ENCODE measurements around the gene TBATA.

The TBATA gene

DNA sequence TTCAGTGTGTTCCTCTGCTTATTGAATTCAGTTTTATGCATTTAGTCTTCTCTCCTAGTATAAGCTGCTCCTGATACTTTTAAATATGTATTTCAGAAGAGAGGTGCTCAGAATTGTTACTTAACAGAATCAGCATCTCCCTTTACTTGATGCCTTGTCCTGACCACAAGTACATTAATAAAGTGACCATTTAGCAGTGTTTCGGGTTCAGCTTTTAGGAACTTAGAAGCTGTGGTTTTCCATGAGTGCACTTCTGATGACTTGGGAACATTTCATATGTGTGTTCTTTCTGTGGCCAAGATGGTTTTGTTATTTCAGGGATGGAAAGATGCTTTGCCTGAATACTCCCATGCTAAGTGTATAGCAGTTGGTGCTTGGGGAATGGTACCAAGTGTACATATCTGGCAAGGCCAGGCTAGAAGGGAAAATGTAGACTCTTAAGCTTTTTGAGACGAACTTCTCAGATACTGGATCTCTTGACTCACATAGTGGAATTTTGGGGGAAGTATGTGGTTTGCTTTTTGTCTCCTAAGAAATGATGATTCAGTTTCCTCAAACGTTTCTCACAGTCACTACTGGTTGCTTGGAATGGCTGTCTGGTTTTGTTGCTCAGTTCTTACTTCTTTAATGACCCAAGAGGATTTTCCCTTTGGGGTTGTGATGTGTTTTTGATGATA, 47.8 kb upstream of the TBATA start:
- TF ChIP-seq POLR2AphosphoS5 (IDR thresholded peaks at IDR 0.05; ENCODE audit: low read depth, low read length) (no peak), FOXP2 (optimal IDR thresholded peaks at IDR 0.05; ENCODE audit: borderline replicate concordance, extremely low read depth, extremely low read length, insufficient read depth) (no peak), TAF1 (IDR thresholded peaks at IDR 0.05; ENCODE audit: borderline replicate concordance, insufficient read depth, low read length) (no peak), SIN3A (IDR thresholded peaks at IDR 0.05; ENCODE audit: borderline replicate concordance, insufficient read depth, low read length) (no peak)
- TF ChIP-seq, protein P1, sequence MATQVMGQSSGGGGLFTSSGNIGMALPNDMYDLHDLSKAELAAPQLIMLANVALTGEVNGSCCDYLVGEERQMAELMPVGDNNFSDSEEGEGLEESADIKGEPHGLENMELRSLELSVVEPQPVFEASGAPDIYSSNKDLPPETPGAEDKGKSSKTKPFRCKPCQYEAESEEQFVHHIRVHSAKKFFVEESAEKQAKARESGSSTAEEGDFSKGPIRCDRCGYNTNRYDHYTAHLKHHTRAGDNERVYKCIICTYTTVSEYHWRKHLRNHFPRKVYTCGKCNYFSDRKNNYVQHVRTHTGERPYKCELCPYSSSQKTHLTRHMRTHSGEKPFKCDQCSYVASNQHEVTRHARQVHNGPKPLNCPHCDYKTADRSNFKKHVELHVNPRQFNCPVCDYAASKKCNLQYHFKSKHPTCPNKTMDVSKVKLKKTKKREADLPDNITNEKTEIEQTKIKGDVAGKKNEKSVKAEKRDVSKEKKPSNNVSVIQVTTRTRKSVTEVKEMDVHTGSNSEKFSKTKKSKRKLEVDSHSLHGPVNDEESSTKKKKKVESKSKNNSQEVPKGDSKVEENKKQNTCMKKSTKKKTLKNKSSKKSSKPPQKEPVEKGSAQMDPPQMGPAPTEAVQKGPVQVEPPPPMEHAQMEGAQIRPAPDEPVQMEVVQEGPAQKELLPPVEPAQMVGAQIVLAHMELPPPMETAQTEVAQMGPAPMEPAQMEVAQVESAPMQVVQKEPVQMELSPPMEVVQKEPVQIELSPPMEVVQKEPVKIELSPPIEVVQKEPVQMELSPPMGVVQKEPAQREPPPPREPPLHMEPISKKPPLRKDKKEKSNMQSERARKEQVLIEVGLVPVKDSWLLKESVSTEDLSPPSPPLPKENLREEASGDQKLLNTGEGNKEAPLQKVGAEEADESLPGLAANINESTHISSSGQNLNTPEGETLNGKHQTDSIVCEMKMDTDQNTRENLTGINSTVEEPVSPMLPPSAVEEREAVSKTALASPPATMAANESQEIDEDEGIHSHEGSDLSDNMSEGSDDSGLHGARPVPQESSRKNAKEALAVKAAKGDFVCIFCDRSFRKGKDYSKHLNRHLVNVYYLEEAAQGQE (IDR thresholded peaks at IDR 0.05; ENCODE audit: insufficient read depth in 1 of 2, low read depth in 2 of 2, low read length in 2 of 2), result no peak

- no peak for TF ChIP-seq TAF1 (IDR thresholded peaks at IDR 0.05; ENCODE audit: borderline replicate concordance, insufficient read depth, low read length)
- no peak for TF ChIP-seq SIN3A (IDR thresholded peaks at IDR 0.05; ENCODE audit: borderline replicate concordance, insufficient read depth, low read length)
- TF ChIP-seq, protein P1 (IDR thresholded peaks at IDR 0.05; ENCODE audit: insufficient read depth in 1 of 2, low read depth in 2 of 2, low read length in 2 of 2), result no peak
- no peak for TF ChIP-seq FOXP2 (optimal IDR thresholded peaks at IDR 0.05; ENCODE audit: borderline replicate concordance, extremely low read depth, extremely low read length, insufficient read depth)
- no peak for TF ChIP-seq POLR2AphosphoS5 (IDR thresholded peaks at IDR 0.05; ENCODE audit: low read depth, low read length)
Measured at GRCh38 chr10:70832221-70832620, 47.0 kb upstream of the TBATA start.

GRCh38 chr10:70830164-70830563, 45.0 kb upstream of the TBATA start:
- TF ChIP-seq TAF1 (IDR thresholded peaks at IDR 0.05; ENCODE audit: borderline replicate concordance, insufficient read depth, low read length), result no peak

- TF ChIP-seq FOXP2 (optimal IDR thresholded peaks at IDR 0.05; ENCODE audit: borderline replicate concordance, extremely low read depth, extremely low read length, insufficient read depth), result no peak
- TF ChIP-seq, protein P1 (IDR thresholded peaks at IDR 0.05; ENCODE audit: insufficient read depth in 1 of 2, low read depth in 2 of 2, low read length in 2 of 2), result no peak
- TF ChIP-seq SIN3A (IDR thresholded peaks at IDR 0.05; ENCODE audit: borderline replicate concordance, insufficient read depth, low read length), result no peak
- TF ChIP-seq TAF1 (IDR thresholded peaks at IDR 0.05; ENCODE audit: borderline replicate concordance, insufficient read depth, low read length), result no peak
- TF ChIP-seq POLR2AphosphoS5 (IDR thresholded peaks at IDR 0.05; ENCODE audit: low read depth, low read length), result no peak
Measured at GRCh38 chr10:70829543-70829942, 44.4 kb upstream of the TBATA start.

DNA sequence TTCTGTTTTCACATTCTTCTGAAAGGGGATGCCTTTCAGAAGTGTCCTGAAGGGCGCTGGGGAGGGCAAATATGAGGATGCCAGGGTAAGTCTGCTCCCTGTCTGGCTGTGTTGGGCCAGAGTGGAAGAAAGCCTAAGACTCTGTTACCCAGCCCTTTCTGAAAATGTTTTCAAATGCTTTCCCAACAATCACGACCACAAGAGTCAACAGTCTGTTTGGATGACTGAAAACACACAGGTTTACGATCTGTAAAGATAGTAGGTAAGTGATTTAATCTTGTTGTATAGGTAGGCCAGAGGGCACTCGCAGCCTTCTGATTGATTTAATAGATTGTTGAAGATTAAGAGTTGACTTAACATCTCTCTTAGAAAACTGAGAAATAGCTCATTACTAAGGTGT, 43.7 kb upstream of the TBATA start:
- TF ChIP-seq POLR2AphosphoS5 (IDR thresholded peaks at IDR 0.05; ENCODE audit: low read depth, low read length) (no peak), SIN3A (IDR thresholded peaks at IDR 0.05; ENCODE audit: borderline replicate concordance, insufficient read depth, low read length) (no peak), FOXP2 (optimal IDR thresholded peaks at IDR 0.05; ENCODE audit: borderline replicate concordance, extremely low read depth, extremely low read length, insufficient read depth) (no peak), TAF1 (IDR thresholded peaks at IDR 0.05; ENCODE audit: borderline replicate concordance, insufficient read depth, low read length) (no peak)
- TF ChIP-seq, protein P1 (IDR thresholded peaks at IDR 0.05; ENCODE audit: insufficient read depth in 1 of 2, low read depth in 2 of 2, low read length in 2 of 2), result no peak

All from PFSK-1 (cell line).